HG03103 (cell line): Measurements from ENCODE around the gene KRTAP10-2.
"Not testable (repeated sequence)": the region's sequence is repeated elsewhere in the genome, so short reads cannot be mapped to it uniquely, and the experiment has no call there.

ENCODE experiments used
- ATAC-seq: cut with Tn5 transposase; IDR thresholded peaks from one replicate; pipeline ENCODE4 v1.9.1; 2021; ENCODE audit warnings: low read depth; ENCODE audit not compliant: unreplicated experiment

KRTAP10-2 gene

DNA sequence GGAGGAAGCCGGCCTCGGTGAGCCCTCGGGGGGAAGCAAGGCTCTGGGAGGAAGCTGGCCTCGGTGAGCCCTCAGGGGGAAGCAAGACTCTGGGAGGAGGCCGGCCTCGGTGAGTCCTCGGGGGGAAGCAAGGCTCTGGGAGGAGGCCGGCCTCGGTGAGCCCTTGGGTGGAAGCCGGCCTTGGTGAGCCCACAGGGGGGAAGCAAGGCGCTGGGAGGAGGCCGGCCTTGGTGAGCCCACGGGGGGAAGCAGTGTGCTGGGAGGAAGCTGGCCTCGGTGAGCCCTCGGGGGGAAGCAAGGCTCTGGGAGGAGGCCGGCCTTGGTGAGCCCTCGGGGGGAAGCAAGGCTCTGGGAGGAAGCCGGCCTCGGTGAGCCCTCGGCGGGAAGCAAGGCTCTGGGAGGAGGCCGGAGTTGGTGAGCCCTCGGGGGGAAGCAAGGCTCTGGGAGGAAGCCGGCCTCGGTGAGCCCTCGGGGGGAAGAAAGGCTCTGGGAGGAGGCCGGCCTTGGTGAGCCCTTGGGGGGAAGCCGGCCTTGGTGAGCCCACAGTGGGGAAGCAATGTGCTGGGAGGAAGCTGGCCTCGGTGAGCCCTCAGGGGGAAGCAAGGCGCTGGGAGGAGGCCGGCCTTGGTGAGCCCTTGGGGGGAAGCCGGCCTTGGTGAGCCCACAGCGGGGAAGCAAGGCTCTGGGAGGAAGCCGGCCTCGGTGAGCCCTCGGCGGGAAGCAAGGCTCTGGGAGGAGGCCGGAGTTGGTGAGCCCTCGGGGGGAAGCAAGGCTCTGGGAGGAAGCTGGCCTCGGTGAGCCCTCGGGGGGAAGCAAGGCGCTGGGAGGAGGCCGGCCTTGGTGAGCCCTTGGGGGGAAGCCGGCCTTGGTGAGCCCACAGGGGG, 48.1 kb downstream of the KRTAP10-2 start:
- not testable (repeated sequence) for ATAC-seq

GRCh38 chr21:44502171-44502958, 48.9 kb downstream of the KRTAP10-2 start:
- no peak for ATAC-seq
